Stimulated activated CD4-positive, alpha-beta T cell treated with anti-CD3 and anti-CD28 coated beads, TNF-alpha, amount 100 ng/mL, for 4 hours (primary cell): Measurements from ENCODE around the gene STAM.
"Not testable (repeated sequence)": the region's sequence is repeated elsewhere in the genome, so short reads cannot be mapped to it uniquely, and the experiment has no call there.

Experiments
- DNase-seq, 3 experiments: peaks; one replicate each; pipeline ENCODE4 v3.0.0-alpha.2; 2020; ENCODE audit warnings: low read depth in 3 of 3

Gene STAM

GRCh38 chr10:17675638-17676037, 31.7 kb downstream of the STAM start:
- DNase-seq: no peak

GRCh38 chr10:17676919-17677318, 33.0 kb downstream of the STAM start:
- no peak for DNase-seq

- DNase-seq: no peak
Observed at GRCh38 chr10:17682236-17682946, 38.4 kb downstream of the STAM start.

GRCh38 chr10:17683541-17683940, 39.6 kb downstream of the STAM start:
- no peak for DNase-seq

- no peak for DNase-seq
Observed at GRCh38 chr10:17684537-17684936, 40.6 kb downstream of the STAM start.

- no peak for DNase-seq
Observed at GRCh38 chr10:17685233-17685840, 41.4 kb downstream of the STAM start.

GRCh38 chr10:17687117-17687831, 43.3 kb downstream of the STAM start:
- DNase-seq: no peak

- no peak for DNase-seq
Observed at GRCh38 chr10:17689137-17689536, 45.2 kb downstream of the STAM start.

- no peak for DNase-seq
Observed at GRCh38 chr10:17693009-17693408, 49.1 kb downstream of the STAM start.

- no peak for DNase-seq
Observed at GRCh38 chr10:17698696-17699095, 54.7 kb downstream of the STAM start.

- DNase-seq: no peak
Observed at GRCh38 chr10:17701301-17701700, 57.4 kb downstream of the STAM start.

- DNase-seq: no peak
Observed at GRCh38 chr10:17703706-17704105, 59.8 kb downstream of the STAM start.

- no peak for DNase-seq
Observed at GRCh38 chr10:17708821-17709220, 64.9 kb downstream of the STAM start.

- no peak for DNase-seq
Observed at GRCh38 chr10:17709492-17709891, 65.5 kb downstream of the STAM start.

GRCh38 chr10:17710181-17710580, 66.2 kb downstream of the STAM start:
- DNase-seq: no peak

- no peak for DNase-seq
Observed at GRCh38 chr10:17712053-17712452, 68.1 kb downstream of the STAM start.

- DNase-seq: no peak
Observed at GRCh38 chr10:17712717-17713471, 68.9 kb downstream of the STAM start.

GRCh38 chr10:17713758-17714157, 69.8 kb downstream of the STAM start:
- DNase-seq: no peak

GRCh38 chr10:17716161-17716560, 72.2 kb downstream of the STAM start:
- DNase-seq: no peak

- DNase-seq: not testable (repeated sequence)
Observed at GRCh38 chr10:17722317-17723014, 78.5 kb downstream of the STAM start.

GRCh38 chr10:17725703-17726102, 81.8 kb downstream of the STAM start:
- no peak for DNase-seq

GRCh38 chr10:17729630-17730029, 85.7 kb downstream of the STAM start:
- DNase-seq: no peak
